Endothelial cell of umbilical vein (primary cell): ENCODE results near the gene EZR.

ENCODE experiments used
- EZH2 ChIP-seq: IDR thresholded peaks from 2 replicates; pipeline ENCODE4 v1.6.1; 2012; ENCODE audit warnings: borderline replicate concordance, low read depth, mild to moderate bottlenecking, moderate library complexity, low read length, inconsistent platforms; ENCODE audit not compliant: severe bottlenecking
- POLR2AphosphoS5 ChIP-seq: IDR thresholded peaks from 2 replicates; pipeline ENCODE4 v1.6.1; 2012; ENCODE audit warnings: low read depth, mild to moderate bottlenecking, control low read depth, low read length, moderate library complexity; ENCODE audit not compliant: insufficient read depth
- TF ChIP-seq, protein P1 (sequence below), 2 donors: IDR thresholded peaks; 1 replicate in 1 of 2; 2 replicates in 1 of 2; pipeline ENCODE4 v1.5.1; 2011; ENCODE audit warnings: low read length in 2 of 2, mild to moderate bottlenecking in 2 of 2, moderate library complexity in 2 of 2, control low read depth in 1 of 2, inconsistent platforms in 1 of 2, low read depth in 1 of 2; ENCODE audit not compliant: insufficient read depth in 1 of 2; ENCODE audit errors: extremely low read depth in 1 of 2
- TF ChIP-seq, protein P2 (sequence below): IDR thresholded peaks from 2 replicates; pipeline ENCODE4 v1.6.1; 2011; ENCODE audit not compliant: insufficient read depth, insufficient read length

DNA sequence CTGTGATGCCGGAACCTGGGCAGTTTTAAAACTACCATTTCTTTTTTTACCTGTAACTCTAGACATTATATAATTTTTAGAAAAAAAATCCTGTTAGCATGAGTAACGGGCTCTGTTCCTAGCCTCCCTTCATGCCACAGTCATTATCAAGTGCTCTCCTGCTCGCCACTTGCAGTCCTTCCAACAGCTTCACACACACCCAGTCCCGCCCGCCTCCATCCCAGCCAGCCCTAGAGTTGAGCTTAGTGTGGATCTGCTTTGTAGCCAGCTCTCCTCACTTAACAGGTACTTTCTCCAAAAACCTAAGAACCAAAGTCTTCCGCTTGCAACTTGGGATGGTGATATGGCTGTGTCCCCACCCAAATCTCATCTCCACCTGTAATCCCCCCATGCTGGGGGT lies 51.5 kb downstream of the EZR start:
- TF ChIP-seq, protein P1, sequence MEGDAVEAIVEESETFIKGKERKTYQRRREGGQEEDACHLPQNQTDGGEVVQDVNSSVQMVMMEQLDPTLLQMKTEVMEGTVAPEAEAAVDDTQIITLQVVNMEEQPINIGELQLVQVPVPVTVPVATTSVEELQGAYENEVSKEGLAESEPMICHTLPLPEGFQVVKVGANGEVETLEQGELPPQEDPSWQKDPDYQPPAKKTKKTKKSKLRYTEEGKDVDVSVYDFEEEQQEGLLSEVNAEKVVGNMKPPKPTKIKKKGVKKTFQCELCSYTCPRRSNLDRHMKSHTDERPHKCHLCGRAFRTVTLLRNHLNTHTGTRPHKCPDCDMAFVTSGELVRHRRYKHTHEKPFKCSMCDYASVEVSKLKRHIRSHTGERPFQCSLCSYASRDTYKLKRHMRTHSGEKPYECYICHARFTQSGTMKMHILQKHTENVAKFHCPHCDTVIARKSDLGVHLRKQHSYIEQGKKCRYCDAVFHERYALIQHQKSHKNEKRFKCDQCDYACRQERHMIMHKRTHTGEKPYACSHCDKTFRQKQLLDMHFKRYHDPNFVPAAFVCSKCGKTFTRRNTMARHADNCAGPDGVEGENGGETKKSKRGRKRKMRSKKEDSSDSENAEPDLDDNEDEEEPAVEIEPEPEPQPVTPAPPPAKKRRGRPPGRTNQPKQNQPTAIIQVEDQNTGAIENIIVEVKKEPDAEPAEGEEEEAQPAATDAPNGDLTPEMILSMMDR (IDR thresholded peaks at IDR 0.05; ENCODE audit: extremely low read depth in 1 of 2, insufficient read depth in 1 of 2, low read depth in 1 of 2, low read length in 2 of 2), result no peak
- TF ChIP-seq EZH2 (no peak), POLR2AphosphoS5 (no peak)
- TF ChIP-seq, protein P2, sequence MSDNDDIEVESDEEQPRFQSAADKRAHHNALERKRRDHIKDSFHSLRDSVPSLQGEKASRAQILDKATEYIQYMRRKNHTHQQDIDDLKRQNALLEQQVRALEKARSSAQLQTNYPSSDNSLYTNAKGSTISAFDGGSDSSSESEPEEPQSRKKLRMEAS, result no peak
